ENCODE measurements around the gene MPL.

Gene MPL

GRCh38 chr1:43337588-43337987 lies at the start of gene MPL:
TSS of gene MPL (plus strand) at chr1:43337818. CDS start at chr1:43337849, 31 bp downstream.
- no peak for DNase-seq

GRCh38 chr1:43288058-43288784 lies 49.4 kb upstream of the MPL start:
- DNase-seq = no peak

GRCh38 chr1:43288785-43289706 lies 48.6 kb upstream of the MPL start:
- no peak for DNase-seq

GRCh38 chr1:43292216-43292615 lies 45.4 kb upstream of the MPL start:
- DNase-seq = no peak

GRCh38 chr1:43292679-43293078 lies 44.9 kb upstream of the MPL start:
- DNase-seq = no peak

- no peak for DNase-seq
Observed at GRCh38 chr1:43293176-43293575, 44.4 kb upstream of the MPL start.

- no peak for DNase-seq
Observed at GRCh38 chr1:43293896-43294760, 43.5 kb upstream of the MPL start.

- DNase-seq = no peak
Observed at GRCh38 chr1:43294761-43295160, 42.9 kb upstream of the MPL start.

- no peak for DNase-seq
Observed at GRCh38 chr1:43296207-43296606, 41.4 kb upstream of the MPL start.

- DNase-seq = no peak
Observed at GRCh38 chr1:43298055-43298454, 39.6 kb upstream of the MPL start.

GRCh38 chr1:43299101-43299500 lies 38.5 kb upstream of the MPL start:
- no peak for DNase-seq

GRCh38 chr1:43300378-43301094 lies 37.1 kb upstream of the MPL start, which contains the start of gene TIE1:
TSS of gene TIE1 (plus strand) at chr1:43300982. CDS start at chr1:43301072, 90 bp downstream.
- DNase-seq = no peak

GRCh38 chr1:43302201-43302600 lies 35.4 kb upstream of the MPL start:
- DNase-seq = no peak

- no peak for DNase-seq
Observed at GRCh38 chr1:43302721-43303470, 34.7 kb upstream of the MPL start.

- DNase-seq = no peak
Observed at GRCh38 chr1:43303471-43304313, 33.9 kb upstream of the MPL start.

- DNase-seq = no peak
Observed at GRCh38 chr1:43304314-43304681, 33.3 kb upstream of the MPL start.

- no peak for DNase-seq
Observed at GRCh38 chr1:43304771-43305300, 32.8 kb upstream of the MPL start.

GRCh38 chr1:43305461-43305860 lies 32.2 kb upstream of the MPL start:
- no peak for DNase-seq

- no peak for DNase-seq
Observed at GRCh38 chr1:43305926-43306687, 31.5 kb upstream of the MPL start.

All from NCI-H2081 (cell line).